Epithelial cell of esophagus (primary cell): Measurements from ENCODE around the gene ITLN1.
"Not testable (repeated sequence)": the region's sequence is repeated elsewhere in the genome, so short reads cannot be mapped to it uniquely, and the experiment has no call there.

Source experiments
- DNase-seq: peaks from one replicate; pipeline ENCODE4 v3.0.0; 2010; ENCODE audit warnings: low read depth
- H3K4me3 ChIP-seq: 2 replicates; pipeline ENCODE4 v1.5.1; 2011; ENCODE audit warnings: mild to moderate bottlenecking, low read length, control low read depth
- TF ChIP-seq, protein P1 (sequence below): IDR thresholded peaks from 2 replicates; pipeline ENCODE4 v1.5.1; 2011; ENCODE audit warnings: low read depth, mild to moderate bottlenecking, low read length, control low read depth, inconsistent platforms; ENCODE audit not compliant: insufficient read depth; ENCODE audit errors: missing control alignments

ITLN1 gene

DNA sequence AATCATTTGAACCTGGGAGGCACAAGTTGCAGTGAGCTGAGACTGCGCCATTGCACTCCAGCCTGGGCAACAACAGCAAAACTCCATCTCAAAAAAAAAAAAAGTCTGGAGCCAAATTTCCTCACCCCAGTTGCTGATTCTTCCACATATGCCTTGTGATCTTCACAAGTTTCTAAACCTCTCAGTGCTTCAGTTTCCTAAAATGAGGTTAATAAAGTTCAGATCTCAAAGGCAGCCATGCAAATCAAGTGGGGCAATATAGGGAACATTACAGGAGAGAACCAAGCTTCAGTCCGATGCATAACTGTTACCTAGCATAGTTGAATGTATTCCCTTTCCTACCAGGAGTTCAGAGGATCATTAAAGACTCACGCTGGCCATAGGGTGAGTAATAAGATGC, 4.8 kb downstream of the ITLN1 start:
- DNase-seq: no peak
- TF ChIP-seq, protein P1, sequence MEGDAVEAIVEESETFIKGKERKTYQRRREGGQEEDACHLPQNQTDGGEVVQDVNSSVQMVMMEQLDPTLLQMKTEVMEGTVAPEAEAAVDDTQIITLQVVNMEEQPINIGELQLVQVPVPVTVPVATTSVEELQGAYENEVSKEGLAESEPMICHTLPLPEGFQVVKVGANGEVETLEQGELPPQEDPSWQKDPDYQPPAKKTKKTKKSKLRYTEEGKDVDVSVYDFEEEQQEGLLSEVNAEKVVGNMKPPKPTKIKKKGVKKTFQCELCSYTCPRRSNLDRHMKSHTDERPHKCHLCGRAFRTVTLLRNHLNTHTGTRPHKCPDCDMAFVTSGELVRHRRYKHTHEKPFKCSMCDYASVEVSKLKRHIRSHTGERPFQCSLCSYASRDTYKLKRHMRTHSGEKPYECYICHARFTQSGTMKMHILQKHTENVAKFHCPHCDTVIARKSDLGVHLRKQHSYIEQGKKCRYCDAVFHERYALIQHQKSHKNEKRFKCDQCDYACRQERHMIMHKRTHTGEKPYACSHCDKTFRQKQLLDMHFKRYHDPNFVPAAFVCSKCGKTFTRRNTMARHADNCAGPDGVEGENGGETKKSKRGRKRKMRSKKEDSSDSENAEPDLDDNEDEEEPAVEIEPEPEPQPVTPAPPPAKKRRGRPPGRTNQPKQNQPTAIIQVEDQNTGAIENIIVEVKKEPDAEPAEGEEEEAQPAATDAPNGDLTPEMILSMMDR: no peak
- H3K4me3 ChIP-seq: no peak overlapping the region

DNA sequence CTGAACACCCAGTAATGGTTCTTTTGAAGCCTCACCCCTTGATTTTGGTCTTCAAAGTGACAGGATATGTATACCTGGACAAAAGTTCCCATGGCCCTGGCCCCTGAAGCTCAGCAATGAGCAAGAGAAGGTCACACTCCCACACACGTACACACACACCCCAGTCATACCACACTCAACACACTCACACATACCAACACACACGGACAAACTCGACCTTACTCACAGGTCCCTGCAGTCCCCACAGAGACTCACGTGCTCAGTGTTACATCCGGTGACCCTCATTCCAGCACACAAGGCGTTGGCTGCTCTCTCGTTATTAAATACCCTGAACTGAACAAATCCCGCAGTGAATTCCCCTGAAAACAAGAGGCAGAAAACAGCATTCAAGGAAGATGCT, 5.9 kb downstream of the ITLN1 start:
- TF ChIP-seq, protein P1: no peak
- no peak overlapping the region for H3K4me3 ChIP-seq
- DNase-seq: no peak

DNA sequence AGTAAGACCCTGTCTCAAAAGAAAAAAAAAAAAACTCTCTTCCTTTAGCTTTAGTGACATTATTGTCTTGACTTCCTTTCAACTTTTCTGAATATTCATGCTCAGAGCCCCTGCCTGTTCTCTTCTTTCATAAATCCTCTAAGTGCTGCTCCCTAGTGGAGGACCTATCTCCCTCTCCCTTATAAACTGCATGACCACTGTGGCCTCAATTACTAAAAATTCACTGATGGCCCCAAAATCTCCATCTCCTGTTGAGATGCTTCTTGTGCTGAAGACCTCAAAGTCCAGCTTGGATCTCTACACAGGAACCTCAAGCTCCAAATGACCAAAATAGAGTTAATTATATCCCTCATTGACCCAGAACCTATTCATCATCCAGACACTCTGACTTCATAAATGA, 7.8 kb downstream of the ITLN1 start:
- no peak for DNase-seq
- TF ChIP-seq, protein P1: peak; percentile 1
- H3K4me3 ChIP-seq: no peak overlapping the region

DNA sequence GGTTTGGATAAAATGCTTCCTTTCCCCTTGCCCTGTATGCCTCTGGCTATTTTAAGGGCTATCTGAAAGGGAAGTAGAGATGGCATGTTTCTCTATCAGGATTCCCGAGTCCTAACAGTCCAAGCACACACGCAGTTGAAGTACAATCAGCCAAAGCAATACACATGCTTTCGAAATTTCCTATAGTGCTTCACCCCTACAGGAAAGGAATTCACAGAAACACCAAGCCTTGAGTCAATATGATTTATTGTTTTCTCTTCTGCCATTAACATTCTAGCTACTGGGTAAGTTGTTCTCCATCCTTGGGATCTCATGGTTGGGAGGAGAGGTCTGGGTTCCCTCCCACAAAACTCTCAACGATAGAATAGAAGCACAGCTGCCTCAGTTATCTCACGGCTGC, 8.7 kb downstream of the ITLN1 start:
- no peak for DNase-seq
- TF ChIP-seq, protein P1: no peak
- no peak overlapping the region for H3K4me3 ChIP-seq

DNA sequence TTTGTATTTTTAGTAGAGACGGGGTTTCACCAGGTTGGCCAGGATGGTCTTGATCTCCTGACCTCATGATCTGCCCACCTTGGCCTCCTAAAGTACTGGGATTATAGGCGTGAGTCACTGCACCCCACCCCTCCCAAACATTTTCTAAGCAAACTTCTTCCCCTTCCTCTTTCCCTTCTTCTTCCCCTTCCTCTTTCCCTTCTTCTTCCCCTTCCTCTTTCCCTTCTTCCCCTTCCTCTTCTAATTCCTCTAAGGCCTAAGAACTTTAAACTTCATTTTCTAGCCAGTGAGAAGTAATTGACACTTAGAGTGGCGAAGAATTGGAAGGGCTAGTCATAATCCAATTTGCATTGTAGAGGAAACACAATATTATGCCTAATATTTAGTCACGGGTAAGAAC, 9.4 kb downstream of the ITLN1 start:
- not testable (repeated sequence) for H3K4me3 ChIP-seq, DNase-seq

DNA sequence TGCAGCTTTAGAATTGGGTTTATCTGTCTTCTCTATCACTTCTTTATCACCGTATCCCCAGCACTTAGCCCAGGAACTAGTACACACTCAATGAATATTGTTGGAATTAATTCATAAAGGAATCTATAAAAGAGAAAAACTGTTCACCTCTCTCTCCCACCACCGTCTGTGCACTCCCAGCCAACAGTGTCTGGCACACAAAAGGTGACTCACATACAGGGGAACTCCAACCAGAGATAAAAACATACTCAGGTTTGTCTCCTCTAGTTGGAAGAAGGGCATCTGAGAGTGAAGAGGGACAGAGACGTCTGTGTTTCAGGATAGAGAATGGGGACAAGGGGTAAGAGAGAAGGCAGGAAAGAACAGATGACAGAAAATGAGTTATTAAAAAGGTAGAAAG, 10.0 kb downstream of the ITLN1 start:
- TF ChIP-seq, protein P1: no peak
- H3K4me3 ChIP-seq: no peak overlapping the region
- DNase-seq: peak; percentile 41

DNA sequence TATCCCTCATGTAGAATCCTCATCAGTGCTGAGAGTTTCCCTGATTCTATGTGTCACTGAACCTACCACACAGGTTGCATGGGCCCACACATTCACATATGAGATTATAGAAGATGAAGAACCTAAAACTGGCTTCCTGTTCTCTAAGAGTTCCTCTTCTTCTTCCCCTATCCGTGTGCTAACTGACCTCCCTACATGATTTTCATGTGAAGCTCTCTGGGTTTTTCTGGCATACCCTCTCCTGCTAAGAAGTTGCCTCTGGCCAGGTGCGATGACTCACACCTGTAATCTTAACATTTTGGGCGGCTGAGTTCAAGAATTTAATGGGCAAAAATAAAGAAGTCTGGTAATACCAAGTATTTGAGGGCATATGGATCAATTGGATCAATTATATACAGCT, 16.8 kb downstream of the ITLN1 start:
- no peak overlapping the region for H3K4me3 ChIP-seq
- TF ChIP-seq, protein P1: no peak
- DNase-seq: no peak

DNA sequence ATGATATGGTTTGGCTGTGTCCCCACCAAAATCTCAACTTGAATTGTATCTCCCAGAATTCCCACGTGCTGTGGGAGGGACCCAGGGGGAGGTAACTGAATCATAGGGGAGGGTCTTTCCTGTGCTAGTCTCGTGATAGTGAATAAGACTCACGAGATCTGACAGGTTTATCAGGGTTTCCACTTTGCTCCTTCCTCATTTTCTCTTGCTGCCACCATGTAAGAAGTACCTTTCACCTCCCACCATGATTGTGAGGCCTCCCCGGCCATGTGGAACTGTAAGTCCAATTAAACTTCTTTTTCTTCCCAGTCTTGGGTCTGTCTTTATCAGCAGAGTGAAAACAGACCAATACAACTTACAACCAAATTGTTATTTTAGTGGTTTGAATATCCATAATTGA, 17.3 kb downstream of the ITLN1 start:
- H3K4me3 ChIP-seq, DNase-seq: not testable (repeated sequence)
